Measurements from ENCODE around the gene IMPACT.

The IMPACT gene

GRCh38 chr18:24426073-24426397 lies 435 bp upstream of the IMPACT start:
- no peak for DNase-seq

GRCh38 chr18:24427484-24427883 lies 1.0 kb downstream of the IMPACT start:
- no peak for DNase-seq

GRCh38 chr18:24428709-24429108 lies 2.2 kb downstream of the IMPACT start:
- no peak for DNase-seq

GRCh38 chr18:24429188-24429587 lies 2.7 kb downstream of the IMPACT start:
- no peak for DNase-seq

GRCh38 chr18:24432618-24433017 lies 6.1 kb downstream of the IMPACT start:
- no peak for DNase-seq

- DNase-seq = no peak
Observed at GRCh38 chr18:24436939-24437338, 10.5 kb downstream of the IMPACT start.

- no peak for DNase-seq
Observed at GRCh38 chr18:24443870-24444269, 17.4 kb downstream of the IMPACT start.

GRCh38 chr18:24446453-24446852 lies 20.0 kb downstream of the IMPACT start:
- no peak for DNase-seq

- DNase-seq = no peak
Observed at GRCh38 chr18:24446953-24447538, 20.6 kb downstream of the IMPACT start.

GRCh38 chr18:24447961-24448360 lies 21.5 kb downstream of the IMPACT start:
- DNase-seq = no peak

GRCh38 chr18:24456549-24456948 lies 30.1 kb downstream of the IMPACT start:
- DNase-seq = no peak

- DNase-seq = no peak
Observed at GRCh38 chr18:24459772-24460171, 33.3 kb downstream of the IMPACT start.

GRCh38 chr18:24460388-24460787 lies 33.9 kb downstream of the IMPACT start, which contains the start of gene HRH4:
TSS of gene HRH4 (plus strand) at chr18:24460637. CDS start at chr18:24460729, 92 bp downstream.
- DNase-seq = no peak

GRCh38 chr18:24461996-24462395 lies 35.5 kb downstream of the IMPACT start:
- DNase-seq = no peak

- no peak for DNase-seq
Observed at GRCh38 chr18:24462838-24463775, 36.6 kb downstream of the IMPACT start.

- no peak for DNase-seq
Observed at GRCh38 chr18:24465486-24465885, 39.0 kb downstream of the IMPACT start.

GRCh38 chr18:24466771-24467170 lies 40.3 kb downstream of the IMPACT start:
- no peak for DNase-seq

GRCh38 chr18:24470022-24470618 lies 43.6 kb downstream of the IMPACT start:
- no peak for DNase-seq

- DNase-seq = no peak
Observed at GRCh38 chr18:24470805-24471204, 44.3 kb downstream of the IMPACT start.

- DNase-seq = no peak
Observed at GRCh38 chr18:24472591-24472990, 46.1 kb downstream of the IMPACT start.

- no peak for DNase-seq
Observed at GRCh38 chr18:24474406-24474805, 47.9 kb downstream of the IMPACT start.

- no peak for DNase-seq
Observed at GRCh38 chr18:24475926-24476589, 49.6 kb downstream of the IMPACT start.

- DNase-seq = no peak
Observed at GRCh38 chr18:24479371-24479770, 52.9 kb downstream of the IMPACT start.
